ENCODE results near the gene ZNF775.

The ZNF775 gene

GRCh38 chr7:150346922-150347321, 32.2 kb upstream of the ZNF775 start:
- DNase-seq (ENCODE audit: low read depth in 3 of 3): no peak

DNA sequence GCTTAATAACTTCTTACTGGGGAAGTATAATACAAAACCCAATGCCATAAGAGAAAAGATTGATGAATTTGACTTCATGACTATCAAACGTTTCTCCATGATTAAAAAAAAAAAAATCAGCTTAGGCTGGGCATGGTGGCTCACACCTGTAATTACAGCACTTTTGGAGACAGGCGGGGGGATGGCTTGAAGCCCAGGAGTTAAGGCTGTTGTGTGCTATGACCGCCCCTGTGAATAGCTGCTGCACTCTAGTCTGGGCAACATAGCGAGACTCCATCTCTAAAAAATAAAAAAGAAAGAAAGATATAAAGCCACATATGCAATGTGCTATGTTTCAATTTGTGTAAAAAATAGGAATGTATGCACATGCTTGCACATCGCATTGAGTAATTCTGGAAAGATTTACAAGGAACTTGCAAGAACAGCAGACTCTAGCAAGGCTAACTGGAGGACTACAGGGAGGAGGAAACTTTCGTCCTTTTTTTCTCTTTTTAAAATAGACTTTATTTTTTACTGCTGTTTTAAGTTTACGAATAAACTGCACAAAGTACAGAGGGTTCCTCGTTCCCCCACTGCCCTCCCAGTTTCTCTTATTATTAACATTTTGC, 27.4 kb upstream of the ZNF775 start:
- no peak for DNase-seq (ENCODE audit: low read depth in 3 of 3)

DNA sequence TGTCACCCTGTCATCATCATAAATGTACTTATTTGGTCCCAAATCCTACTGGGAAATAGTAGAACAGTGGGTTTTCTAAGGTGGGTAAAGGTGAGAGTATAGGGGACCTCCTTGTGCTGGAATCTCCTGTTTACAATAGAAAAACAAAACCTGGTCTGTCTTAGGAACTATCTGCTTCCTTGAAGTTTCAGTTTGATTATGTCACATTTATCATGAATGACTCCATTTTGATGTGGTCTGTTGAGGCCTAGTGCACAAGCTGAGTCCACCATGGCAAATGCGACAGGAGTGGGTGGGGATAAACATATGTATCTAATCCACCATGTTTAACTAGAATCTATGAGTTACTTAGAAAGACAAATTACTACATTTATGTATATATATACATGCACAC, 23.5 kb upstream of the ZNF775 start:
- no peak for DNase-seq (ENCODE audit: low read depth in 3 of 3)

DNA sequence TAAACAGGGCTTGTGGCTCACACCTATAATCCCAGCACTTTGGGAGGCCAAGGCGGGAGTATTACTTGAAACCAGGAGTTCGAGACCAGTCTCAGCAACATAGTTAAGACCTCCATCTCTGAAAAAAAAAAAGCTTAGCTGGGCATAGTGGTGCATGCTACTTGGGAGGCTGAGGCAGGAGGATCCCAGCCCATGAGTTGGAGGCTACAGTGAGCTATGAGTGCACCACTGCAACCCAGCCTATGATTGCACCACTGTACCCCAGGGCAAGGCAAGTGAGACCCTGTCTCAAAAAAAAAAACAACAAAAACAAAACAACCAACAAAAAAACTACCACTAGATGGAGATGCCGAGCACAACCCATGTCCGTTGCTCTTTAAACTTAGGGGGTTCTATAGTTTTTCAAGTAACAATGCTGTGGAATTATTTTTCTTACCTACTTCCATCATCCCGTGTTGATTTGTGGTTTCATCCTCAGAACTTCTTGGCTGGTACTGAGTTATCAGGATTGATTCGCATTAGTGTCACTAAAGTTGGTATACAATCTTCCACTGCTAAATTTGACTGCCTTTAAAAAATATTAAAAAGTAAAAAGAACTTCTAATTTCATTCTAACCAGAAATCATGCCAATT, 22.7 kb upstream of the ZNF775 start:
- no peak for DNase-seq (ENCODE audit: low read depth in 3 of 3)

- DNase-seq (ENCODE audit: low read depth in 3 of 3): peak; percentile 33 to 56 (median 38)
Measured at GRCh38 chr7:150357270-150357669, 21.9 kb upstream of the ZNF775 start.

- no peak for DNase-seq (ENCODE audit: low read depth in 3 of 3)
Measured at GRCh38 chr7:150357771-150358427, 21.2 kb upstream of the ZNF775 start.

DNA sequence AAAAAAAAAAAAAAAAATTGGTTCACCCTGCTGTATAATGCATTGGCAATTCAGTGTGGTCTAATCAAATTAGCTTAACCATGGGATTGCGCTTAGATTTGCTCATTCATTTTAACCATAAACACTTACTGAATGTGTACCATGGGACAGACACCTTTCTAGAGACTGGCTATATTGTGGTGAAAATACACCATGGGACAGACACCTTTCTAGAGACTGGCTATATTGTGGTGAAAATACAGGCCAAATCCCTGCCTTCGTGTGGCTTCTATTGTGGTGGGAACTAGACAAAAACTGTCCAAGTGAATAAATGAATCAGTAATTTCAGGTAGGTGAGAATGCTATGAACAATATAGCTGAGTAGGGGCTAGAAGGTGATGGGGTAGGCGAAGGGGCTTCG, 20.7 kb upstream of the ZNF775 start:
- DNase-seq (ENCODE audit: low read depth in 3 of 3): no peak

GRCh38 chr7:150358988-150359621, 20.0 kb upstream of the ZNF775 start:
- DNase-seq (ENCODE audit: low read depth in 3 of 3): no peak

DNA sequence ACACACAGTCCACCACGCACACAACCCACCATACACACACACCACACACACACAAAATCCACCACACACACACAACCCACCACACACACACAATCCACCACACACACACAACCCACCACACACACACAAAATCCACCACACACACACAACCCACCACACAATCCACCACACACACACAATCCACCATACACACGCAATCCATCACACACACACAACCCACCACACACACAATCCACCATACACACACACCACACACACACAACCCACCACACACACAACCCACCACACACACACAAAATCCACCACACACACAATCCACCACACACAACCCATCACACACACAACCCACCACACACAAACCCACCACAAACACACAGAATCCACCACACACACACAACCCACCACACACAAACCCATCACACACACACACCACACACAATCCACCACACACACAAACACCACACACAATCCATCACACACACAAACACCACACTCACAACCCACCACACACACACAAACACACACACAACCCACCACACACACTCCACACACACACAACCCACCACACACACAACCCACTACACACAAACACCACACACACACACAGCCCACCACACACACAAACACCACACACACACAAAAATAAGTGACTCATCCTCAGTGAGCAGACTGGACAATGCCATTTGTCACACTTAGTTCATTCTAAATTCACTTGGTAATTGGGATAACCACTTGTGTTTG, 19.3 kb upstream of the ZNF775 start:
- no peak for DNase-seq (ENCODE audit: low read depth in 3 of 3)

- no peak for DNase-seq (ENCODE audit: low read depth in 3 of 3)
Measured at GRCh38 chr7:150360363-150361058, 18.6 kb upstream of the ZNF775 start.

- no peak for DNase-seq (ENCODE audit: low read depth in 3 of 3)
Measured at GRCh38 chr7:150361402-150361801, 17.7 kb upstream of the ZNF775 start.

DNA sequence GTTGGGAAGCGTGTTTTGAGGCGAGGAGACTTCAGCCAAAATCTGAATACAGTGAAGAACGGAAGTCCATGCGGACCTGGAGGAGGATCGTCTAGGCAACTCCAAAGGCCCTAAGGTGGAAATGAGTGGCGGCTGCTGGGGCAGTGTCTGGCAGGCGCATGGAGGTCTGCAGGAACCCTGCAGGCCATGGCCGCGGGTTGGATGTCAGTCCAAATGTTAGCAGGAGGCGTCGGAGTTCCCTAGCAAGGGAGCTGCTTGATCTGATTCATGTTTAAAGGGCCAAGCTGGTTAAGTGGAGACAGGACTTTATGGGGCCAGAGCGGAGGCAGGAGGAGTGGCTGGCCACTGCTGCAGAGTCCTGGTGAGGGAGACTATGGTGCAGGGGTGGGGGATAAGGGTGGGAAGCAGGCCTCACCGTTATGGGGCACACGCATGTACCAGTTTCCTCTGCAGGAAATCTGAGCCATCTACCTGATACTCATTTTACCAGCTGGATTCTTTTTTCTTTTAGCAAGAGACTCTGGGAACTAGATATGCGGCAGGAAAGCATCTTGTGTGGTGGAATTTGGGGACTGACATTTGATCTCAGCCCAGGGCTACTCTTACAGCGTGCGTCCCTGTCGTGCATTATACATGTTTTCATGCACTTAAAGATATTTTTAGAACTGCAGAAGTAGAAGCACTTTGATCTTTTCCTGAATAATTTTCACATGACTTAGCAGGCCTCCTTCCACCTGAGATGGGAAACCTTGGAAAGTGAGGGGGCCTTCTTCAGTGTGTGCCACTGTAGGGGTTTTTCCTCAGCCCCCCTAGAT, 17.1 kb upstream of the ZNF775 start:
- no peak for DNase-seq (ENCODE audit: low read depth in 3 of 3)

DNA sequence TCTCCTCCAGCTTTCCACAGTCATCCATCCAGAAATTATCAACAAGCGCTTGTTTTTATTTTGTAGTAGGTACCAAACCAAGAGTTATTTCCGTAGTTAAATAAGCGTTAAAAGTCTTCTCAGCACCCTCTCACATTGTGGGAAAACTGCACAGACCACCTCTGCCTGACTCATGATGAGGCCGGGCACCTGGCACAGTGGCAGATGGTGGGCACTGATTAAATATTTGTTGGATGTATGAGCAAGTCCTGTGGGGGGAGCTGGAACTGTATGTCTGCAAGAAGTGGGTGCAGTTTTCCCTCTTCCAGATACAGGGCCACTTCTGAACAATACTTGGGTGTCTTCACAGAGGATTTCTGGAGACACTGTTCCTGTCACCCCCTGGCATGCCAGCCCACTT, 15.8 kb upstream of the ZNF775 start:
- DNase-seq (ENCODE audit: low read depth in 3 of 3): no peak

DNA sequence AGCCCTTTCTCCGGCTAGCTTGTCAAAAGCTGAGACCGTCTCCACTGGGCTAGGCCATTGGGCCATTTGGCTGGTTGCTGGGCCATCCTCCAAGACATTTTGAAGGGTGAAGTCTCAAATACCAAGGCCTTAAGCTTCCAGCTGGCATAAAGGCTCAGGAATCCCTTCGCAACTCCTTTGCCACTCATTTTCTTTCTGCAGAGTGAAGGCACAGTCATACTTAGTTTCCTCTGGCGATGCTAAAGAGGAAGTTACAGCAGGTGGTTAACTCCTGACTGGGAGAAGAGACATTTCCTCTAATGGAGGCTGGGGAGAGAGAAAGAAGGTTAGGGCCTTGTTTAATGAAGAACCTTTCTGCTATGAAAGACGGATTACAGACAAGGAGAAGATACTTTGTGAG, 15.3 kb upstream of the ZNF775 start:
- no peak for DNase-seq (ENCODE audit: low read depth in 3 of 3)

DNA sequence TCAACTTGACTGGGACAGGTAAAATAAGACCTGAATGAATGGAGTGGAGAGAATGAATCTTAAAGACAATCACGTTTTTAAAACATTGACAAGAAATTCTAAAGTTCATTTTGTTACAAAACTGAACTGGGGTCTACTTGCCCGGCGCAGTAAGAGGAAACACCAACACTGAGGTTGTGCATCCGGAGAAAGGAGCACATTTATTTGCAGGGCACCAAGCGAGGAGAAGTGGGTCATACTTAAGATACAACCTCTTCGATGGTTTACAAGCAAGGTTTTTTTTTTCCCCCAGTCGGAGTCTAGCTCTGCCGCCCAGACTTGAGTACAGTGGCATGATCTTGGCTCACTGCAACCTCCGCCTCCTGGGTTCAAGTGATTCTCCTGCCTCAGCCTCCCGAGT, 13.9 kb upstream of the ZNF775 start:
- DNase-seq (ENCODE audit: low read depth in 3 of 3): no peak

DNA sequence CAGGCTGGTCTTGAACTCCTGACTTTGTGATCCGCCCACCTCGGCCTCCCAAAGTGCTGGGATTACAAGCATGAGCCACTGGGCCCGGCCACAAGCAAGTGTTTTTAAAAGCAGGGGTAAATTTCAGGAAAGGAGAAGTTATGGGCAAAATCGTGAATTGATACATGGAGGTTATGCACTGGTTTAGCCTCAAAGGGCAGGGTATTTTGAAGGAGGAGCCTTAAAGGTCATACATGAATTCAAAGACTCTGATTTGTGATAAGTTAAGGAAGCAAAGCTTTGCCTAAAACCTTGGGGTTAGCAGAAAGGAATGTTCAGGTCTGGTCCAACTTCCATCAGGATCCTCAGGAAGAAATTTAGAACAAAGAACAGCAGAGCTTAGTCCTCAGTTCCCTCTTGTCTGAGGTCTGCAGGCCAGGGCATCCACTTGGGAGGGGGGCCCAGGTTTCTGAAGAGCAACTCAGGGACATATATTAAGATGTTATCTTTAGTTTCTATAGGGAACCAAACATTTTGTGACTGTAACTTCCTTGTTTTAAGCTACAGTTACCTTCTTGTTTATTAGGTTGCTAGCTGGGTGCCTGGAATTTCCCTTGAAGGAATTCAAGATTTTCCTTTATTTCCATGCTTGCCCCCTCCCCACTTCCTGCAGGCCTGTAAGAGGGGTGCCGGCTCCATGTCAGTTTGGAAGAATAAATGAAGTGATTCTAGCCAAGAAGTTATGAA, 13.3 kb upstream of the ZNF775 start:
- DNase-seq (ENCODE audit: low read depth in 3 of 3): no peak

DNA sequence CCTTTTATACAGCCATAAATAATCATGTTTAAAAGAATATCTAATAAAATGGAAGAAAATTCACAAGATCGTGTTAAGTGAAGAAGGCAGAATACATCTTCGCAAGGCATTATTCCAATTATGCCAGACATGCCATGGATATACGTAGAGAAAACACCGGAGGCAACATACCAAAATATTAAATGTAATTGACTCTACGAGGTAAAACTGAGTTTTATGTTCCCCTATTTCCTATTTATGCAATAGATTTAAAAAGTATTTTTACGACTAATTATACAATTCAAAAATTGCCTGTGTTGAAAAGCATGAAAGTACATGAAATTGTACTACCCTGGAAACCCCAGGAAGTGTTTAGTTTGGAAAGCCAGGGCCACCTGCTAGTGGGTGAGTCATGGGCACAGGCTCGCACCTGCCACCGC, 11.4 kb upstream of the ZNF775 start:
- DNase-seq (ENCODE audit: low read depth in 3 of 3): no peak

GRCh38 chr7:150368096-150368883, 10.8 kb upstream of the ZNF775 start, which contains the start of gene REPIN1:
TSS of gene REPIN1 (plus strand) at chr7:150368822. CDS start at chr7:150369712, 890 bp downstream.
- peak; percentile 63 to 82 (median 64) for DNase-seq (ENCODE audit: low read depth in 3 of 3)

All from stimulated activated CD4-positive, alpha-beta T cell treated with anti-CD3 and anti-CD28 coated beads, TNF-alpha, amount 100 ng/mL, for 24 hours (primary cell).